Measurements from ENCODE around the gene MIPOL1. TPM values are rescaled to one million over a fixed set of nuclear protein-coding genes. Genes with fewer than 3 reads are reported as not detected.

MIPOL1 gene
- total and polyA plus RNA-seq, 2 of the 4 experiments (the other 2 are of a cell fraction): 2.7 to 5.9 TPM

GRCh38 chr14:37167151-37168047 lies 30.3 kb upstream of the MIPOL1 start:
- H3K4me1 ChIP-seq (ENCODE audit: control insufficient read depth, insufficient read depth, low read length): no peaks in the 10 kb centered on the region
- H3K14ac ChIP-seq (replicated peaks; ENCODE audit: low read depth, low read length): no peak overlapping the region
- BruUV-seq (replicated peaks): no TSS peak
- no peak overlapping the region for H2BK120ac ChIP-seq (ENCODE audit: low read depth, low read length)
- CTCF ChIA-PET: no interaction called here
- H3K23ac ChIP-seq (ENCODE audit: low read depth, low read length): no peak overlapping the region
- no peak overlapping the region for H2AFZ ChIP-seq (replicated peaks; ENCODE audit: low read length, poor library complexity)
- H3K27ac ChIP-seq (ENCODE audit: insufficient read depth, low read length): no peak overlapping the region
- no peaks in the 10 kb centered on the region for H3K9me3 ChIP-seq (ENCODE audit: control insufficient read depth, insufficient read depth, low read length)
- H3K4me3 ChIP-seq (ENCODE audit: insufficient read depth, low read depth, low read length): no peak overlapping the region
- DNase-seq (no peak), ATAC-seq (ENCODE audit: low read depth) (no peak)
- no peak overlapping the region for H4K5ac ChIP-seq (ENCODE audit: low read depth, low read length)
- no peak overlapping the region for H2AK5ac ChIP-seq (ENCODE audit: low read depth, low read length)
- H4K8ac ChIP-seq (ENCODE audit: low read depth in 2 of 2, low read length in 2 of 2): no peak overlapping the region
- dilution Hi-C loops (cut with HindIII; ENCODE audit: low sequenced_read_pairs, unreplicated experiment): no loop called here
- H3K4me2 ChIP-seq (ENCODE audit: low read depth, low read length): no peak overlapping the region
- intact Hi-C loops (cut with micrococcal nuclease): no loop called here
- no peak overlapping the region for H2BK5ac ChIP-seq (ENCODE audit: low read depth, low read length, poor library complexity, severe bottlenecking)
- H3K79me1 ChIP-seq (ENCODE audit: low read depth in 1 of 2, low read length in 2 of 2): no peaks in the 10 kb centered on the region
- no peaks in the 10 kb centered on the region for H3K27me3 ChIP-seq (ENCODE audit: control insufficient read depth, insufficient read depth, low read length)
- no peak overlapping the region for H3K18ac ChIP-seq (ENCODE audit: low read depth, low read length)
- H3K9ac ChIP-seq (ENCODE audit: low read depth, low read length): no peak overlapping the region
- no peaks in the 10 kb centered on the region for H3K9me1 ChIP-seq (ENCODE audit: insufficient read depth, low read length)
- H4K20me1 ChIP-seq (ENCODE audit: insufficient read depth, low read length): no peaks in the 10 kb centered on the region
- no peak overlapping the region for H4K91ac ChIP-seq (ENCODE audit: insufficient read depth, low read depth, low read length)
- no peak overlapping the region for H2AK9ac ChIP-seq (replicated peaks; ENCODE audit: low read depth, low read length, poor library complexity)
- no peak overlapping the region for H3K56ac ChIP-seq (ENCODE audit: extremely low read depth, insufficient read depth, low read length)
- no peak overlapping the region for H2BK15ac ChIP-seq (ENCODE audit: low read depth, low read length)
- TF ChIP-seq BHLHE40 (IDR thresholded peaks at IDR 0.05; ENCODE audit: low read depth, low read length) (no peak), CEBPB (IDR thresholded peaks at IDR 0.05; ENCODE audit: low read depth, low read length) (peak; percentile 17; the same call in 1 of the 2 replicates), CTCF (conservative IDR thresholded peaks at IDR 0.05; ENCODE audit: low read depth, low read length) (no peak), CHD1 (IDR thresholded peaks at IDR 0.05; ENCODE audit: low read depth, low read length) (no peak), MXI1 (IDR thresholded peaks at IDR 0.05; ENCODE audit: borderline replicate concordance, low read depth, low read length) (no peak)
- no peaks in the 10 kb centered on the region for H3K36me3 ChIP-seq (ENCODE audit: control insufficient read depth, insufficient read depth, low read length)
- WGBS, 2 experiments (ENCODE audit: extremely low coverage in 2 of 2, insufficient read length in 1 of 2): 100% methylated on average over 1 of the region's 10 CpGs; no CpG with 5 or more reads in 1 of the 2 experiments
- H3K4ac ChIP-seq (ENCODE audit: low read depth, low read length): no peak overlapping the region
- no peak overlapping the region for H2BK20ac ChIP-seq (ENCODE audit: low read depth, low read length)
- POLR2A ChIA-PET (ENCODE audit: unreplicated experiment): no interaction called here
- in situ Hi-C loops (cut with MboI; ENCODE audit: low sequenced_read_pairs): no loop called here
